PC-3 (cell line): ENCODE measurements around the gene TMEM214.

ENCODE experiments used
- CTCF ChIP-seq: fragments of 300-600 bp; sonication (generic); conservative IDR thresholded peaks from 2 replicates; pipeline ENCODE4 v1.5.1; 2017; ENCODE audit warnings: antibody characterized with exemption, low read depth, mild to moderate bottlenecking, low read length
- EZH2 ChIP-seq: fragments of 300-600 bp; sonication (generic); IDR thresholded peaks from one replicate; pipeline ENCODE4 v1.6.1; 2017; ENCODE audit warnings: antibody characterized with exemption, mild to moderate bottlenecking, low read length; ENCODE audit not compliant: unreplicated experiment
- EZH2phosphoT487 ChIP-seq: fragments of 300-600 bp; sonication (generic); IDR thresholded peaks from 2 replicates; pipeline ENCODE4 v1.6.1; 2018; ENCODE audit warnings: mild to moderate bottlenecking, antibody characterized with exemption, low read length, borderline replicate concordance

DNA sequence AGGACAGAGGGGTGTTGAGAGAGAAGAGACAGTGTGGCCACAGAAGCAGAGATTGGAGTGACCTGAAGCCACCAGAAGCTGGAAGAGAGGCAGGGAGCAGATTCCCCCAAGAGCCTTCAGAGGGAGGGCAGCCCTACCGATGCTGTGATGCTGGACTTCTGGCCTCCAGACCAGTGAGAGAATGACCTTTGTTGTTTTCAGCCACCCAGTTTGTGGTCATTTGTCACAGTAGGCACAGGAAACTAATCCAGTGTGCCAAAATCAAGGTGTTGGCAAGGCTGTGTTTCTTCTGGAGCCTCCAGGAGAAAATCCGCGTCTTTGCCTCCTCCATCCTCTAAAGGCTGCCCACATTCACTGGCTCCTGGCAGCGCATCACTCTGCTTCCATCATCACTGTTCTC, 47.0 kb upstream of the TMEM214 start:
- no peak for TF ChIP-seq EZH2
- TF ChIP-seq CTCF, result no peak
- TF ChIP-seq EZH2phosphoT487, result no peak
